Panc1 (cell line): Measurements from ENCODE around the gene CD244. TPM values are rescaled to one million over a fixed set of nuclear protein-coding genes. Genes with fewer than 3 reads are reported as not detected.

Experiments used
- ATAC-seq: fragments of 200-7000 bp; cut with Tn5 transposase; 2 replicates; pipeline ENCODE4 v1.9.1; 2020; ENCODE audit warnings: mild to moderate bottlenecking, moderate library complexity
- BruUV-seq: library from RNA; stranded (reverse); fragments of 400-500 nt; replicated peaks from 2 replicates; lab custom pipeline; 2021; lab: Mats Ljungman, UMichigan
- CTCF ChIA-PET: fragments of 300-600 bp; sonication (Branson Sonifier 250); formaldehyde crosslinking; loops from one replicate; lab custom pipeline; 2022; ENCODE audit warnings: antibody characterized with exemption; lab: Charles Lee
- POLR2A ChIA-PET: fragments of 300-600 bp; sonication (Branson Sonifier 250); formaldehyde crosslinking; loops from one replicate; lab custom pipeline; 2022; ENCODE audit warnings: antibody characterized with exemption; lab: Charles Lee
- DNase-seq: peaks from one replicate; pipeline ENCODE4 v3.0.0-alpha.2; 2010; ENCODE audit warnings: low read depth, low spot score
- H3K27ac ChIP-seq: 2 replicates; pipeline ENCODE4 v1.5.1; 2011; ENCODE audit warnings: mild to moderate bottlenecking, low read length, inconsistent platforms
- H3K27me3 ChIP-seq: fragments of 200-500 bp; sonication (Bioruptor generic); 2 replicates; pipeline ENCODE4 v1.6.0; 2014; ENCODE audit warnings: low read length, inconsistent platforms; ENCODE audit not compliant: control insufficient read depth, insufficient read depth
- H3K36me3 ChIP-seq: fragments of 200-500 bp; sonication (Bioruptor generic); 2 replicates; pipeline ENCODE4 v1.5.1; 2014; ENCODE audit warnings: inconsistent platforms, mild to moderate bottlenecking, low read length, moderate library complexity; ENCODE audit not compliant: control insufficient read depth, insufficient read depth
- H3K4me1 ChIP-seq: 2 replicates; pipeline ENCODE4 v1.5.1; 2011; ENCODE audit warnings: inconsistent platforms, mild to moderate bottlenecking, low read length, moderate library complexity; ENCODE audit not compliant: control insufficient read depth, insufficient read depth
- H3K4me3 ChIP-seq, 2 experiments: 2 replicates each; pipeline ENCODE4 v1.5.1; 2011 to 2012; ENCODE audit warnings: low read depth in 2 of 2, low read length in 2 of 2, mild to moderate bottlenecking in 2 of 2, inconsistent platforms in 1 of 2, moderate library complexity in 1 of 2
- H3K9me3 ChIP-seq: fragments of 200-500 bp; sonication (Bioruptor generic); 2 replicates; pipeline ENCODE4 v1.5.1; 2014; ENCODE audit warnings: low read depth, mild to moderate bottlenecking, inconsistent platforms, low read length, moderate library complexity; ENCODE audit not compliant: control insufficient read depth, insufficient read depth
- POLR2AphosphoS5 ChIP-seq: IDR thresholded peaks from 2 replicates; pipeline ENCODE4 v1.6.1; 2012; ENCODE audit warnings: mild to moderate bottlenecking, low read depth, low read length, moderate library complexity
- SIN3A ChIP-seq: IDR thresholded peaks from 2 replicates; pipeline ENCODE4 v1.6.1; 2012; ENCODE audit warnings: low read depth, mild to moderate bottlenecking, low read length, moderate library complexity, borderline replicate concordance; ENCODE audit not compliant: insufficient read depth
- TCF7L2 ChIP-seq: IDR thresholded peaks from 2 replicates; pipeline ENCODE4 v1.6.1; 2011; ENCODE audit warnings: mild to moderate bottlenecking, low read depth, low read length, inconsistent platforms
- in situ Hi-C: cut with HindIII; loops from 2 replicates; pipeline ENCODE4 v1.10.0; 2016; ENCODE audit warnings: low sequenced_read_pairs, low pct_unique_long_range_greater_than_20kb
- intact Hi-C: fragments of 100-400 bp; cut with micrococcal nuclease; formaldehyde crosslinking; loops from one replicate; pipeline ENCODE4 v1.10.0; 2022; ENCODE audit not compliant: unreplicated experiment
- total RNA-seq: library from RNA; stranded (reverse); gene quantifications from one replicate; pipeline ENCODE4 v1.2.1, GENCODE V29; 2021; ENCODE audit not compliant: unreplicated experiment
- TF ChIP-seq, protein P1 (sequence below): fragments of 450-650 bp; IDR thresholded peaks from 2 replicates; pipeline ENCODE4 v1.5.1; 2017; ENCODE audit warnings: mild to moderate bottlenecking
- TF ChIP-seq, protein P2 (sequence below), 2 experiments: IDR thresholded peaks; 2 replicates each; pipeline ENCODE4 v1.6.1; 2011 to 2012; ENCODE audit warnings: low read depth in 2 of 2, control low read depth in 1 of 2, low read length in 1 of 2, mild to moderate bottlenecking in 1 of 2, moderate library complexity in 1 of 2; ENCODE audit not compliant: insufficient read depth in 1 of 2

Gene CD244
- total RNA-seq, 1 experiment from 2014 or later: not detected

DNA sequence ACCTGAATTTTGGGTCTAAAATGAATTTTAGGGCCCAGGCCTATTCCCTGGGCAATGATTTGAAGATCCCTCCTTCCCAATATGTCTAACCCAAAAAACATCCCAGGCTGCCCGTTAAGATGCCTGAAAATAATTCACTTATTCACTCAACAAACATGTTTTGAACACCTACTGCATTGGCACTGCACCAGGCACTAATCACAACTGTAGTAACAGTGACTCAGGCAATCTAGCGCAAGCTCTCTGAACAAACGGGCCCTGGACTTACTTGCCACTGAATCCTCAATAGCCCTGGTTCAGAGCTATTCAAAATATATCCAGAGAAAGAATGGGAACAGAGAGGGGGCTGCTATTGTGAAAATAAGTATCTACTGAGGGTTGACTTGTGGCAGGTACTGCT is 4.2 kb downstream of the CD244 start:
- intact Hi-C loops (no loop called here), in situ Hi-C loops (no loop called here)
- Histone ChIP-seq H3K27ac (no peak overlapping the region), H3K4me3 (no peak overlapping the region), H3K9me3 (no peaks in the 10 kb centered on the region), H3K4me1 (no peaks in the 10 kb centered on the region), H3K36me3 (no peaks in the 10 kb centered on the region), H3K27me3 (0 out of 2 replicates have a peak, but pooled peaks cover 2% of the 10 kb centered on the region)
- CTCF ChIA-PET: no interaction called here
- ATAC-seq: no peak
- POLR2A ChIA-PET: interaction anchor here (0.6 kb wide), 1 partner anchor 549 kb away, joined by 3 read pairs; no protein-coding TSS in a partner anchor
- no TSS peak for BruUV-seq
- DNase-seq: no peak
- no peak for TF ChIP-seq SIN3A

DNA sequence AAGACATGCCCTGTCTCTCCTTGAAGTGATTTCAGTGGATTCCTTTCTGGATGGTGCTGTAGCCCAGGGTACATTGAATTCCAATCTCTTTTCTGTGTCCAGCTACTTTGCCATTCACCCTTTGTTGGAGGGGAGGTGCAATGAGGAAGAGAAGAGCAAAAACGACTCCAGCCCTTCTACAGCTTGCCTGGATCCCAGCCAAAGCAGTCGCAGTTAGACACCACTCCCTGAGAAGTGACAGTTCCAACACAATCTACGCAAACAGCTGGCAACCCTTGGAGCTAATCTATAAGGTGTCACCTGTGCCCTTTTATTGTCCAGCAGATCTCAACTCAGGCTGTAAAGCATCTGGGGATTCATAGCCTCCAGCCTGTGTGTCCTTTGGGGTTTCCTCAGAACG is 4.6 kb downstream of the CD244 start:
- no peaks in the 10 kb centered on the region for H3K36me3 ChIP-seq
- TF ChIP-seq, protein P1, sequence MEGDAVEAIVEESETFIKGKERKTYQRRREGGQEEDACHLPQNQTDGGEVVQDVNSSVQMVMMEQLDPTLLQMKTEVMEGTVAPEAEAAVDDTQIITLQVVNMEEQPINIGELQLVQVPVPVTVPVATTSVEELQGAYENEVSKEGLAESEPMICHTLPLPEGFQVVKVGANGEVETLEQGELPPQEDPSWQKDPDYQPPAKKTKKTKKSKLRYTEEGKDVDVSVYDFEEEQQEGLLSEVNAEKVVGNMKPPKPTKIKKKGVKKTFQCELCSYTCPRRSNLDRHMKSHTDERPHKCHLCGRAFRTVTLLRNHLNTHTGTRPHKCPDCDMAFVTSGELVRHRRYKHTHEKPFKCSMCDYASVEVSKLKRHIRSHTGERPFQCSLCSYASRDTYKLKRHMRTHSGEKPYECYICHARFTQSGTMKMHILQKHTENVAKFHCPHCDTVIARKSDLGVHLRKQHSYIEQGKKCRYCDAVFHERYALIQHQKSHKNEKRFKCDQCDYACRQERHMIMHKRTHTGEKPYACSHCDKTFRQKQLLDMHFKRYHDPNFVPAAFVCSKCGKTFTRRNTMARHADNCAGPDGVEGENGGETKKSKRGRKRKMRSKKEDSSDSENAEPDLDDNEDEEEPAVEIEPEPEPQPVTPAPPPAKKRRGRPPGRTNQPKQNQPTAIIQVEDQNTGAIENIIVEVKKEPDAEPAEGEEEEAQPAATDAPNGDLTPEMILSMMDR: no peak
- no peak for TF ChIP-seq SIN3A
- TF ChIP-seq TCF7L2: no peak
- TF ChIP-seq POLR2AphosphoS5: no peak
- TF ChIP-seq, protein P2, sequence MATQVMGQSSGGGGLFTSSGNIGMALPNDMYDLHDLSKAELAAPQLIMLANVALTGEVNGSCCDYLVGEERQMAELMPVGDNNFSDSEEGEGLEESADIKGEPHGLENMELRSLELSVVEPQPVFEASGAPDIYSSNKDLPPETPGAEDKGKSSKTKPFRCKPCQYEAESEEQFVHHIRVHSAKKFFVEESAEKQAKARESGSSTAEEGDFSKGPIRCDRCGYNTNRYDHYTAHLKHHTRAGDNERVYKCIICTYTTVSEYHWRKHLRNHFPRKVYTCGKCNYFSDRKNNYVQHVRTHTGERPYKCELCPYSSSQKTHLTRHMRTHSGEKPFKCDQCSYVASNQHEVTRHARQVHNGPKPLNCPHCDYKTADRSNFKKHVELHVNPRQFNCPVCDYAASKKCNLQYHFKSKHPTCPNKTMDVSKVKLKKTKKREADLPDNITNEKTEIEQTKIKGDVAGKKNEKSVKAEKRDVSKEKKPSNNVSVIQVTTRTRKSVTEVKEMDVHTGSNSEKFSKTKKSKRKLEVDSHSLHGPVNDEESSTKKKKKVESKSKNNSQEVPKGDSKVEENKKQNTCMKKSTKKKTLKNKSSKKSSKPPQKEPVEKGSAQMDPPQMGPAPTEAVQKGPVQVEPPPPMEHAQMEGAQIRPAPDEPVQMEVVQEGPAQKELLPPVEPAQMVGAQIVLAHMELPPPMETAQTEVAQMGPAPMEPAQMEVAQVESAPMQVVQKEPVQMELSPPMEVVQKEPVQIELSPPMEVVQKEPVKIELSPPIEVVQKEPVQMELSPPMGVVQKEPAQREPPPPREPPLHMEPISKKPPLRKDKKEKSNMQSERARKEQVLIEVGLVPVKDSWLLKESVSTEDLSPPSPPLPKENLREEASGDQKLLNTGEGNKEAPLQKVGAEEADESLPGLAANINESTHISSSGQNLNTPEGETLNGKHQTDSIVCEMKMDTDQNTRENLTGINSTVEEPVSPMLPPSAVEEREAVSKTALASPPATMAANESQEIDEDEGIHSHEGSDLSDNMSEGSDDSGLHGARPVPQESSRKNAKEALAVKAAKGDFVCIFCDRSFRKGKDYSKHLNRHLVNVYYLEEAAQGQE (IDR thresholded peaks at IDR 0.05; ENCODE audit: insufficient read depth in 1 of 2, low read depth in 2 of 2, low read length in 1 of 2): no peak
- 0 out of 2 replicates have a peak, but pooled peaks cover 2% of the 10 kb centered on the region for H3K27me3 ChIP-seq
- ATAC-seq (no peak), DNase-seq (no peak)
- CTCF ChIA-PET: no interaction called here
- in situ Hi-C loops (no loop called here), intact Hi-C loops (no loop called here)
- H3K4me3 ChIP-seq: no peak overlapping the region
- no peaks in the 10 kb centered on the region for H3K9me3 ChIP-seq
- H3K27ac ChIP-seq: no peak overlapping the region
- H3K4me1 ChIP-seq: no peaks in the 10 kb centered on the region
- BruUV-seq: no TSS peak
- POLR2A ChIA-PET: interaction anchor here (0.6 kb wide), 2 partner anchors 152 to 549 kb away, joined by 3 to 10 read pairs; no protein-coding TSS in a partner anchor

DNA sequence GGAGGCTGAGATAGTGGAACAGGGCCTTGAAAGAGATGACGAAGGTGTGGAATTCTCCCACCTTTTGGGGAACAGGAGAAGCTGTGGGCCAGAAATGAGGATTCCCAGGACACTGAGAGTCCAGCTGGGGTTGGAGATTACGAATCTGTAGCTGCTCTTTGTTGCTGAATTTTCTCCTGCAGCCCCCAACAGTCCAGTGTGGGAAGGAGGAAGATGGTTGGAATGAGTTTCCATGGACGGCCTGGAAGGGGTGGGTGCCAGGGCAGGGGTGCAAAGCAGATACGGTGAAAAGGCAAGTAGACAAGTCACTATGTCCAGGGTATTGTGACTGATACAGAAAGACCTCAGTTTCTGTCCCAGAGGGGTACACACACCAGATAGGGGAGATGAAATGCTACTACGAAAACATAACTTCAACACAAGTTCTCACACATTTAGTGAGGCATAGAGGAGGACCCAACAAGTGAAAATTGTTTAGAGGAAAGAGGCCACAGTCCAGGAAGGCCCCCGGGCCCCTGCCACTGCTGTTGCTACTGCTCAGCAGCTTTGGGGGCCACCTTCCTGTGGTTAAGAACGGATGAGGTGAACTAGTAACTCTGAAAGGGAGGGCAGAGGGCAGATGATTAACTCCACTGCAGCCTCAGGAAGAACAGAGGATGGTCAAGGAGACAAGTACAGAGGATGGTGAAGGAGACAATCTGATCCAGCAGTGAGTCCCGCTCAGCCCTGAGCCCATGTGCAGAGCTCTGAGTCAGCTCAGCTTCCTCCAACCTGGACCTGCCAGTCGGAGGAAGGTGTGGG is 7.3 kb downstream of the CD244 start:
- intact Hi-C loops (no loop called here), in situ Hi-C loops (no loop called here)
- no peaks in the 10 kb centered on the region for H3K36me3 ChIP-seq
- H3K27me3 ChIP-seq: 0 out of 2 replicates have a peak, but pooled peaks cover 6% of the 10 kb centered on the region
- H3K9me3 ChIP-seq: no peaks in the 10 kb centered on the region
- DNase-seq (no peak), ATAC-seq (no peak)
- no peak overlapping the region for H3K4me3 ChIP-seq
- H3K27ac ChIP-seq: no peak overlapping the region
- no TSS peak for BruUV-seq
- no peak for TF ChIP-seq POLR2AphosphoS5
- TF ChIP-seq TCF7L2: no peak
- TF ChIP-seq, protein P1: no peak
- TF ChIP-seq, protein P2 (IDR thresholded peaks at IDR 0.05; ENCODE audit: insufficient read depth in 1 of 2, low read depth in 2 of 2, low read length in 1 of 2): no peak
- TF ChIP-seq SIN3A: no peak
- H3K4me1 ChIP-seq: no peaks in the 10 kb centered on the region
- POLR2A ChIA-PET: no interaction called here
- CTCF ChIA-PET: no interaction called here
